AG04449 (cell line): ENCODE measurements around the gene CORO1C.

Experiments used
- CTCF ChIA-PET: fragments of 350-600 bp; formaldehyde crosslinking; extraction: SDS; loops from one replicate; lab custom pipeline; 2021; ENCODE audit warnings: antibody characterized with exemption; lab: Yijun Ruan, JAX
- POLR2A ChIA-PET: fragments of 400-600, 350-600 bp; formaldehyde crosslinking; extraction: SDS; loops from one replicate; lab custom pipeline; 2020; ENCODE audit warnings: antibody characterized with exemption, inconsistent platforms; lab: Yijun Ruan, JAX
- DNase-seq: peaks from one replicate; pipeline ENCODE4 v3.0.0-alpha.2; 2010; ENCODE audit warnings: low read depth, low spot score
- H3K4me3 ChIP-seq: 2 replicates; pipeline ENCODE4 v1.5.1; 2011; ENCODE audit warnings: low read depth, mild to moderate bottlenecking, control low read depth, low read length
- TF ChIP-seq, protein P1 (sequence below): IDR thresholded peaks from one replicate; pipeline ENCODE4 v1.5.1; 2011; ENCODE audit warnings: mild to moderate bottlenecking, moderate library complexity, low read length, control low read depth, inconsistent platforms; ENCODE audit not compliant: insufficient read depth; ENCODE audit errors: missing control alignments

CORO1C gene

DNA sequence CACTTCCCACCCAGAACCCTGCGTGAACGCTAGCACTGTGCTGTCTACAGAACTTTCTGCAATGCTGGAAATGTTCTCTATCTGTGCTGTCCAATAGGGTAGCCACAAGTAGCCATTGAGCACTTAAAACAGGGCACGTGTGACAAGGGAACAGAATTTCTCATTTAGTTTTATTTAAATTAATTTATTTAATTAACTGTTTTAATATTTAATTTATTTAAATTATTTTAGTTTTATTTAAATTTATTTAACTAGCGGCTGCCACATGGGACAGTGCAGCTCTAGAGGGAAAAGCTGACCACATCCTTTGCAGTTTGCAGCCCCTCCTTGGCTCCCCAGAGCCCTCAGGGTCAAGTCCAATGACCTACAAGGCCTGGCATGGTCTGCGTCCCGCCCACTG is 35.0 kb upstream of the CORO1C start:
- CTCF ChIA-PET = no interaction called here
- POLR2A ChIA-PET = no interaction called here
- no peak for DNase-seq
- no peak overlapping the region for H3K4me3 ChIP-seq
- TF ChIP-seq, protein P1, sequence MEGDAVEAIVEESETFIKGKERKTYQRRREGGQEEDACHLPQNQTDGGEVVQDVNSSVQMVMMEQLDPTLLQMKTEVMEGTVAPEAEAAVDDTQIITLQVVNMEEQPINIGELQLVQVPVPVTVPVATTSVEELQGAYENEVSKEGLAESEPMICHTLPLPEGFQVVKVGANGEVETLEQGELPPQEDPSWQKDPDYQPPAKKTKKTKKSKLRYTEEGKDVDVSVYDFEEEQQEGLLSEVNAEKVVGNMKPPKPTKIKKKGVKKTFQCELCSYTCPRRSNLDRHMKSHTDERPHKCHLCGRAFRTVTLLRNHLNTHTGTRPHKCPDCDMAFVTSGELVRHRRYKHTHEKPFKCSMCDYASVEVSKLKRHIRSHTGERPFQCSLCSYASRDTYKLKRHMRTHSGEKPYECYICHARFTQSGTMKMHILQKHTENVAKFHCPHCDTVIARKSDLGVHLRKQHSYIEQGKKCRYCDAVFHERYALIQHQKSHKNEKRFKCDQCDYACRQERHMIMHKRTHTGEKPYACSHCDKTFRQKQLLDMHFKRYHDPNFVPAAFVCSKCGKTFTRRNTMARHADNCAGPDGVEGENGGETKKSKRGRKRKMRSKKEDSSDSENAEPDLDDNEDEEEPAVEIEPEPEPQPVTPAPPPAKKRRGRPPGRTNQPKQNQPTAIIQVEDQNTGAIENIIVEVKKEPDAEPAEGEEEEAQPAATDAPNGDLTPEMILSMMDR = no peak

DNA sequence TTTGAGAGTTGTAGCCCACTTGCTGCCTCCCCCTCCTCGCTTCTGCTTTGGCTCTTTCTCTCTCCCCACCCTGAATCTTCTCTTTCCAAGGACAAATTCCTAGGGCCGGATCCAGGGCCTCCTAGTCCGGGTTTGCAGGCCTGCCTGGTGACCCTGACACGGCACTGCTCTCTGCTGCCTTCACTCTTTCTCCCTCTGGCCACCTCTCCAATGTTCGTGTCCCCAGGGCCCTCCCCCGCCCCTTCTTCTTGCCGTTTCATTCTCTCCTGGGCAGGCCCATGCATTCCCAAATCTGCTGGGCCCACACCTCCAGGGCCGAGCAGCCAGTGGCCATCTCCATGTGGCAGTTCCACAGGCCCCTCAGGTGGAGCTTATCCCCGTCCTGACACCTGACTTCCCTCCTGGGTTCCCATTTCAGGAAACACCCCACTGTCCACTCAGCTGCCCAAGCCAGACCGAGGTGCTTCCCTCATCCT is 34.0 kb upstream of the CORO1C start:
- ChIA-PET CTCF (no interaction called here), POLR2A (no interaction called here)
- H3K4me3 ChIP-seq = no peak overlapping the region
- no peak for DNase-seq
- TF ChIP-seq, protein P1 = no peak

DNA sequence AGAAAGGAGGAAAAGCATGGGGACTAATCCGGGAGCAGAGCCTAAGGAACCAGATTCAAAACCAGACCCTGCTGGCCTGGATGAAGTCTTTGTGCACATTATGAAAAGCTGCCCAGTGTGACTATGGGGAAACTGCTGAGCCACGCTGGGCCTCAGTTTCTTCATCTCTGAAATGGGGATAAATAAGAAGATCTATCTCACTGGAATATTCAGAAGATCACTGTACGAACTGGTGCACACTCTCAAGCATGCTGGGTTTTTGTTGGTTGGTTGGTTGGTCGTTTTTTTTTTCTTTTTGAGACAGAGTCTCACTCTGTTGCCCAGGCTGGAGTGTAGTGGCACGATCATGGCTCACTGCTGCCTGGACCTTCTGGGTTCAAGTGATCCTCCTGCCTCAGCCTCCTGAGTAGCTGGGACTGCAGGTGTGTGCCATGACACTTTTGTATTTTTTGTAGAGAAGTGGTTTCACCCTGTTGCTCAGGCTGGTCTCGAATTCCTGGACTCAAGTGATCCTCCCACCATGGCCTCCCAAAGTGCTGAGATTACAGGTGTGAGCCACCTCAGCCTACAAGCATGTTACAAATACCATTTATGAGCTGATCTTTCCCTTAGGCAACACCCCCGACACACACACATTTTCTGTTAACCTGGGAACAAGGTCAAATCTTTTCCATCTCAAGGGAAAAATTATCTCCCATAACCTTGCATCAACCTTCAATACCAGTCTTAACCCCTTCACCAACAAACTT is 33.4 kb upstream of the CORO1C start:
- ChIA-PET POLR2A (no interaction called here), CTCF (no interaction called here)
- TF ChIP-seq, protein P1 = no peak
- DNase-seq = no peak
- no peak overlapping the region for H3K4me3 ChIP-seq

DNA sequence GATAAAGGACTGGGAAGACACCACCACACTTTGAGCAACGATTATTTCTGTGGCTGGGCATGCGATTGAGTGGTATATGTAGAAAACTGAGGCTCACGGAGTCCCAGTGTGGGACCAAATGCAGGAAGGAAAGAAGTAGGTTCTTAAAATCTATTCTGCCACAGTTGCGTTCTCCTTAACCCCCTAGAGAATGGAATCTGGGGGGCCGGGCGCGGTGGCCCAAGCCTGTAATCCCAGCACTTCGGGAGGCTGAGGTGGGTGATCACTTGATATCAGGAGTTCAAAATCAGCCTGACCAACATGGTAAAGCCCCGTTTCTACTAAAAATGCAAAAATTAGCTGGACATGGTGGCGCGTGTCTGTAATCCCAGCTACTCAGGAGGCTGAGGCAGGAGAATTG is 29.9 kb upstream of the CORO1C start:
- TF ChIP-seq, protein P1 = no peak
- no peak overlapping the region for H3K4me3 ChIP-seq
- DNase-seq = no peak
- POLR2A ChIA-PET = no interaction called here
- CTCF ChIA-PET = no interaction called here

DNA sequence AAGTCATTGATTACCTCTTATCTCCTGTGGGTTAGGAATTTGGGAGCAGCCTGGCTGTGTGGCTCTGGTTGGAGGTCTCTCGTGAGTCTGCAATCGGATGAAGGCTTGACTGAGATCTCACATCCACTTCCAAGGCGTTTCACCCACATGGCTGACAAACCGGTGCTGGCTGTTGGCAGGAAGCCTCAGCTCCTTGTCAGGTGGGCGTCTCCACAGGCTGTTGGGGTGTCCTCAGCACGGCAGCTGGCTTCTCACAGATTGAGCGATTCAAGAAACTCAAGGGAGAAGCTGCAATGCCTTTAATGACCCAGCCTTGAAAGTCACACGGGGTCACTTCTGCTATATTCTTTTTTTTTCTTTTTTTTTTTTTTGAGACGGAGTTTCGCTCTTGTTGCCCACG is 28.6 kb upstream of the CORO1C start:
- ChIA-PET POLR2A (no interaction called here), CTCF (interaction anchor here (0.6 kb wide), 1 partner anchor 11 kb away, joined by 4 read pairs; no protein-coding TSS in a partner anchor)

DNA sequence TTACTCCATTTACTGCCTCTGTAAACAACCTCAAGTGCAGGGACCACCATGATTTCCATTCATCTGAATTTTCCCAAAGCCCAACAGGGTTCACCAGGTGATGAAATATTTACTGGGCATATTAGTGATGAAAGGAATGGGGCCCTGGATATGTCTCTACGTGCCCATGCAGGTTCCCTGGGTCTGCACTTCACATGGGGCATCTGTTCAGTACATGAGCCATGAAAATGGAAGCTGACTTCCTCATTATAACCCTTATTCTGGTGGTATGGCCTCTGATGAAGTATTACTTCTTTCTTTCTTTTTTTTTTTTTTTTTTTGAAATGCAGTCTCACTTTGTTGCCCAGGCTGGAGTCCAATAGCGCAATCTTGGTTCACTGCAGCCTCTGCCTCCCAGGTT is 26.5 kb upstream of the CORO1C start:
- TF ChIP-seq, protein P1 = no peak
- H3K4me3 ChIP-seq = no peak overlapping the region
- no peak for DNase-seq
- CTCF ChIA-PET = no interaction called here
- POLR2A ChIA-PET = no interaction called here

More for the DNA sequence above, 28.6 kb upstream of the CORO1C start:
- TF ChIP-seq, protein P1 = no peak
- H3K4me3 ChIP-seq = no peak overlapping the region
- no peak for DNase-seq
